Hematopoietic multipotent progenitor cell (in vitro differentiated cells): ENCODE data around the gene DCX. TPM values are rescaled to one million over a fixed set of nuclear protein-coding genes. Genes with fewer than 3 reads are reported as not detected.

Experiments used
- small RNA-seq: library from RNA; depleted of rRNA; stranded (forward); fragments of <200 nt; gene quantifications from one replicate; pipeline ENCODE3, GENCODE V24; 2012
- total RNA-seq: library from RNA; depleted of rRNA; stranded (reverse); fragments of >200 nt; gene quantifications from one replicate; pipeline ENCODE4 v1.2.3, GENCODE V29; 2012

DCX gene
- total RNA-seq, 1 donor = under 0.01 TPM

Small RNA genes within 50 kb of the gene (small RNA-seq; reads per million reads assigned to genes)
- 0.20 reads per million for gene RNU6-496P

Other genes starting within 250 kb of the DCX start
- under 0.01 TPM for gene CAPN6, start 141.7 kb downstream of the DCX start, total RNA-seq
- 2.4 TPM for gene SERTM2, start 99.5 kb upstream of the DCX start, total RNA-seq